Activated CD4-positive, CD25-positive, alpha-beta regulatory T cell (primary cell): ENCODE data around the gene GNS.

Experiments
- DNase-seq, 4 experiments: peaks; one replicate each; lab custom pipeline; 2025; lab: John Stamatoyannopoulos, UW

Gene GNS

DNA sequence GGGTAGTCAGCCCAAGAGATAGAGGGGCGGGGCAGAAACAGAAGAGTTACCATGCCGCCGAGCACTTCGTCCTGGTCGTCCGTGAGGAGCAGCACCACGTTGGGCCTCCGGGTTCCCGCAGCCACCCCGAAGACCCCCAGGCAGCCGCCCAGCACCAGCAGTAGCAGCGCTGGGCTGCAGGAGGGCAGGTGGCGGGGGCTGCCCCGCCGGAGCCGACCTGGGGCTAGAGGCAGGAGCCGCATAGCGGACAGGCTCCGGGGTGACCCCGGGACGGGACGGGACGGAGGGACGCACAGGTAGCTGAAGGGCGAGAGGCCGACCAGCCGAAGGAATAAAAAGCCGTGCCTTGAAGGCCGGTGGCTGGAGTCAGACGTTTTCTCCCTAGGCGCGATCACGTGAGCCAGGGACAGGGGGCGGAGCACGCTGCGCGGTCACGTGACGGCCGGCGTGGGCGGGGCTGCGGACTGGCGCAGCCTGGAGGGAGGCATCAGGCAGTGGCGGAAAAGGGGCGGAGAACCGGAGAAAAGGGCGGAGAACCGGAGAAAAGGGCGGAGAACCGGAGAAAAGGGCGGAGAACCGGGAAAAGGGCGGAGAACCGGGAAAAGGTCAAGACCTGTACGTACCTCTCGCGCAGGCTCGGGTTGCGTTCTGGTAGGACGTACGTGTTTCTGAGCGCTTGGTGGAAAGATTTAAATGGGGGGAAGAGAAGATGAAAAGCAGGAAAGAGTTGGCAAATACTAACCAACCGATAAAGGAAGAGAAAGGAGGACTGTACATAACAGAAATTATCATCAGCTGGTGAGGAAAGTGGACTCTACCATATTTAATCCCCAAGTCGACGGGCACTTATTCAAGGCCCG lies at the start of gene GNS:
Gene GNS (minus strand): TSS at position 372 of the 860 bp plus-strand sequence. CDS start 130 bp downstream, at position 242.
- DNase-seq: peak; percentile 79 to 93 (median 85)

GRCh38 chr12:64808110-64808509 lies 48.9 kb upstream of the GNS start:
- no peak for DNase-seq

- no peak for DNase-seq
Observed at GRCh38 chr12:64806593-64807460, 47.6 kb upstream of the GNS start.

DNA sequence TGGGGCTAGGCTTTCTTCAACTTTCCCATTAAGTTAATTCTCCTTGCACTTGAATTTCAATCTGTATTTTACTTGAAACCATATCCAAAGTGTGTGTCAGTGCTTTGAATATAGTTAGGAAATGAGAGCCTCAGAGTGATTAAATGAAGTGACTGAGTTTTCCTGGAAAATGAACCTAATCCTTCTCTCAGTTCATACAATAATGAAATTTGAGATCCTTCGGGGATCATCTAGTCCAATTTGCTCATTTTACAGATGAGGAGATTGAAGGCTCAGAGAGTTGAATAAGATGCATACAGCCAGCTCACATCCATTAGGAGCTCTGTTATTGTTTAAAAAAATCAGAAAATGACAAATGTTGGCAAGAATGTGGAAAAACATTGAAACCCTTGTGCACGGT lies 47.0 kb upstream of the GNS start:
- no peak for DNase-seq

- peak in 2 of 4 experiments; percentile 15 to 28 for DNase-seq
Observed at GRCh38 chr12:64802180-64802775, 43.1 kb upstream of the GNS start.

DNA sequence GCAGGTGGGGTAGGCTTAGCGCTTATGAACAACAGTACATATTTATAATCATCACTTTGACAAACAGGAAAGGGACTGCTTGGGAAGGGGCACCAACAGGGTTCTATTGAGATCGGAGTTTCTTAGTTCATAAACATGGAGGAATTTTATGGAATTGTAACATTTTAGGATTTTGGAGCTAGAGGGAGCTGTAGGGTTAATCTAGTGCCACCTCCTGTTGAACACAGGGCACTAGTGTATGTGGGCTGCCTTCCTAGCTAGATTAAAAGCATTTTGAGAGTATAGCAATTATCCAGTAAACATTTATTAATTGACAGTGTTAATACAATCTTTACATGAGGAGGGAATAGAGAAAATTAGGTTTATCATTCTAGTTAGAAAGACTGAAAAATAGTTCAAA lies 42.2 kb upstream of the GNS start:
- DNase-seq: no peak

DNA sequence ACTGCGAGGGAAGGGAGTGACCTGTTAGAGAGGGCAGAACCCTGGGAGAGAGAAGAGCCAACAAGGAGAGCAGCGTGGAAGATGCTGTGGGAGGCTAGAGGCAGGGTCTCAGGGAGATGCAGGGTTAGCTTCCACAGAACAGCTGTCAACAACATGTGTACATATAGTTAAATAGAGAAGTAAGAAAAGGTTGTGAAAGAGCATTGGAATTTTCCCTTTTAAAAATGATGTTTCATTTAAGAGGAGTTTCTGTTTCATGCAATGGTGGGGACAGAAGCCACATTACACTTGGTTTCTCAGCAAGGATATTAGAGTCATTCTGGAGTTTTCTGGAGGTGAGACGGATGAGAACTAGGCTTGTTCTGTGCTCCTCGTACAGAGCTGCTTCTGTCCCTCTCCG lies 41.4 kb upstream of the GNS start:
- DNase-seq: no peak

DNA sequence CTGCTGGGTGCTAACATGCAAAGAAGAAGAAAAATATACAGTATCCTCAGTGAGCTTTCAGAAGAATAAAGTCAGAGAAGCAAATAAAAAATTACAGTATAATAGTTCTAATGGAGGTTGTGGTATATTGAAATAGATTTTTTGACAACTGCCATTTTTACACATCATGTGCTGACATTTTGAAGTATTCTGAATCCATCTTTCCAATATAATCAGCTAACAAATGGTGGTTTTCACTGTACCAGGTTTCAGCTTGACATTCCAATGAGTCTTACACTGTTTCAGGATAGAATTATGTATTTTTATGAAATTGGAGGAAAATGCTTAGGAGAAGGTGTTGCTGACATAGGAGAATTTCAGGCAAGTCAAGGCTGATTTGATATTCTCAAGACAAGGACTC lies 39.0 kb upstream of the GNS start:
- no peak for DNase-seq

GRCh38 chr12:64797156-64797555 lies 38.0 kb upstream of the GNS start:
- no peak for DNase-seq

GRCh38 chr12:64796205-64796845 lies 37.1 kb upstream of the GNS start:
- peak; percentile 21 to 36 (median 24) for DNase-seq

DNA sequence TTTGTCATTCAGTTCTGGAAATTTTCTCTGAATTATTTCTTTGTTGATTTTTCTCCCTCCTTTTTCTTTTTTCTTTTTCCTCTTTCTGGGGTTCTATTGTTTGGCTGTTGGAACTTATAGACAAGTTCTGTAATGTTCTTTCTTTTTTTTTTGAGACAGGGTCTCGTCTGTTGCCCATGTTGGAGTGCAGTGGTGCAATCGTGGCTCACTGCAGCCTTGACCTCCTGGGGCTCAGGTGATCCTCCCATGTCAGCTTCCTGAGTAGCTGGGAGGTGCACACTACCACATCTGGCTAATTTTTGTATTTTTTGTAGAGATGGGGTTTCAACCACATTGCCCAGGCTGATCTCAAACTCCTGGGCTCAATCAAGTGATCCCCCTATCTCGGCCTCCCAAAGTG lies 35.1 kb upstream of the GNS start:
- no peak for DNase-seq

DNA sequence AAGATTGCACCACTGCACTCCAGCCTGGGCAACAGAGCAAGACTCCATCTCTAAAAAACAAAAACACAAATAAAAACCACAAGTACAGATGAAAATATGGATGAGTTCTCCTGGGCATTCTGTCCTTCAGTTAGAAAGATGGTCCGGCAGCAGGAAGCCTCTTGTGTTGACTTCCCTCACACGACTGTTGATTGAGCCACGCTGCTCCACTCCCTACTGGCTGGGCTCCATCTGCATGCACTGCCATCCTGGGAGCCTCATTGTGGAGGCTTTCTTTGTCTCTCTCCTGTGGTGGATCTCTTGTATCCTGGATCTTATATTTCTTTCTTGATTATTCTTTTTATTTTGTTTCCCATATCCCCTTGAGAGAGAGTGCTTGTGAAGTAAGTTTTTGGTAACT lies 34.4 kb upstream of the GNS start:
- no peak for DNase-seq

- DNase-seq: no peak
Observed at GRCh38 chr12:64792128-64792527, 32.9 kb upstream of the GNS start.

- no peak for DNase-seq
Observed at GRCh38 chr12:64791036-64791435, 31.8 kb upstream of the GNS start.

DNA sequence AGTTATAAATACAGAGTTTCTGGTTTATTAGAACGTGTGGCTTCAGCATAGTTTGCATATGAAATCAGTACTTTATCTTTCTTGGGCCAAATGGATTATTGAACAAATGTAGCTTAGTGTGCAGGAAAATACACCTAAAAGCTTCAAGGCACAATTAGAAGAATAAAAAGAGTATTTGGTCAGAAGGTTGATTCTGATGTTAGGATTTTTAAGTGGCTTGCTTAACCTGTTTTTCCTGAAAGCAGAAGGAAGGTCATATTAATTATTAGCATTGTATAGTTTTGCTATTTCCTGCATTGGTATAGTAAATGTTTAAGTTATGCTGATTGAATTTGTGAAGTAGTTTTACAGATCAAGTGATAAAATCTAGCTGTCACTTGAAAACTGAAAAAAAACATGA lies 31.0 kb upstream of the GNS start:
- DNase-seq: no peak

DNA sequence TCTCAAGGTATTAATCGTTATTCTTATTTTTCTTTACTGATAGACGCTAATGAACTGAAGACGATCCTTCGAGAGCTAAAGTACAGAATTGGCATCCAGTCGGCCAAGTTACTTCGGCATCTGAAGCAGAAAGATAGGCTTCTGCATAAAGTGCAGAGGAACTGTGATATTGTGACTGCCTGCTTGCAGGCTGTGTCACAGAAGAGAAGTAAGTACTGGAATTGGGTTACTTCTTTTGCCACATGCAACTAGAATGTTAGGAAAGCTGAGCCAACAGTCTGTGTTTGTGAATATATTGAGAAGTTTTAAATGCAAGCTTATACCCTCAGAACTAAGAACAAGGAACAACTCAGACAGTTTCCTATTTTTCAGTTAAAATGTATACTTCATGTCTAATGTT lies 26.6 kb upstream of the GNS start:
- DNase-seq: no peak

DNA sequence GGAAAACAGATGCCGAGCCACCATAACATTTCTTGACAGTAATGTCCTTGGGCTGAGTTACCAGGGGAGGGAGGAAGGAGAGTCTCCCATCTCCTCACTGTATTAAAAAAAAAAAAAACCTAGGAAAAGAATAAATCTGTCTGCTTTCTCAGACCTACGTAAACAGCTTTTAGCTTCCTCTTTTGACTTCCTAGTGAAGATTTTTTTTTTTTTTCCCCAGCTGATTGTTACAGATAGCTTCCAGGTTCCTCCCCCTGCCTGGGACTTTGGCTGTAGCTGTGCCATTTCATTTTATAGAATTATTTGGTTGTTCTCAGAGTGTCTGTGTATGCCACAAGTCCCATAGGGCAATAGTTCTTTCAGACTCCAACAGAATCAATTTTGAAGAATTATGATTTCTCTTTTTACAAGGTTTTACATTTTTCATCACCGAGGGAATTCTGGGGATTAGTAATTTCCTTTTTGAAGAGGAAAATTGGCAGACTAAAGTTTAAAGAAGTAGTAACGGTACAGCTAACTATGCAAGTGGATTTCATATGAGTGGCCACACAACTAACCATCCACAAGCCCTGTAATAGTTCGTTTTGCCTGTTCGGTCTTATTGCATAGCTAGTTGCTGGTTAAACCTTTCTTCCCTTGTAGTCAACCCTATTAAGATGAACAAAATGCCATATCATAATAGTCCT lies 23.1 kb upstream of the GNS start:
- no peak for DNase-seq

GRCh38 chr12:64781280-64782190 lies 22.3 kb upstream of the GNS start:
- no peak for DNase-seq

GRCh38 chr12:64780531-64781279 lies 21.5 kb upstream of the GNS start:
- DNase-seq: no peak

GRCh38 chr12:64780132-64780530 lies 20.9 kb upstream of the GNS start:
- no peak for DNase-seq
